OCI-LY3 (cell line): ENCODE measurements around the gene NDE1.

Source experiments
- CTCF ChIP-seq: fragments of 200-600, 300-600 bp; sonication (generic); IDR thresholded peaks from 2 replicates; pipeline ENCODE4 v1.5.1; 2014; ENCODE audit warnings: antibody characterized with exemption, low read length, low read depth
- EZH2phosphoT487 ChIP-seq: fragments of 200-600 bp; shearing (Covaris generic); IDR thresholded peaks from 2 replicates; pipeline ENCODE4 v1.6.1; 2018; ENCODE audit warnings: antibody characterized with exemption, mixed run types, low read depth

- TF ChIP-seq CTCF (no peak), EZH2phosphoT487 (no peak)
Observed at GRCh38 chr16:15726715-15727114, 76.7 kb downstream of the NDE1 start.
